NCI-H526 treated with DMSO at 0.1 percent for 48 hours (cell line): ENCODE data around the gene ATP5F1D.
A peak's percentile ranks its signal among the peaks of the same experiment; 100 is the strongest.

Source experiments
- DNase-seq: peaks from one replicate; lab custom pipeline; 2025; lab: John Stamatoyannopoulos, UW

The ATP5F1D gene

GRCh38 chr19:1259206-1259875 lies 17.8 kb downstream of the ATP5F1D start:
- DNase-seq, result no peak

- no peak for DNase-seq
These were observed 18.6 kb downstream of the ATP5F1D start for GRCh38 chr19:1259876-1260748.

DNA sequence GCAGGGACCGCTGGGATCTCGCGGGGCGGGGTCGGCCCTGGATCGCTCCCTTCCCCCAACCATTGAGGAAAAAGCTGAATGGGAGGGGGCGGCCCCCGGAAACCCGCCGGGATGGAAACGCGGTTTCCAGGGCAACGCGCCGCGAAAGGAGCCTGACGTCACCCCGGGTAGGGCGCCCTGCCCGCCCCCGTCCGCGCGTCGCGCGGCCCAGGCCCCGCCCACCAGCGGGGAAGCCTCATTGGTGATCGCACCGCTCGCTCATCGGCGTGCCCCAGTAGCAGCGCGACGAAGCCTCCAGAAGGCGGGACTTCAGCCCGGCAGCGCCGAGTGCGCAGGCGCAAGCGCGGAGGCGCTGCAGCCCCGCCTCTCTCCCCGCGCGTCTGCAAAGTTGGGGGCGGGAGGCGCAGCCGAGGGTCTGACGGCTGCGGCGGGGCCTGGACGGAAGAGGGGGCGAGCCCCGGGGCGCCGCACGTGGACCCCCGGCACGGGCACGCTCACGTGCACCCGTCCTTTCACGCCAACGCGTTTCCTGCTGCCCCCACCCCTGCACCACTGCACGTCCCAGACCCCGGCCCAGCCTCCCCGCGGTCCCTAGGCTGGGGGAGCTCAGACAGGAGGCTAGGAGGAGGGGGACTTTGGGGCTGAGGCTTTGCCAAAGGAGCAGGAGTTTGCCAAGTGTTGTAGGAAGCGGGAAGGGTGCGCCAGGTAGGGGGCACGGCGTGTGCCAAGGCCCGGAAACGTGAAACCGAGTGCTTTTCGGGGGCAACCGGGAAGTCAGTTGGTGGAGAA lies 19.4 kb downstream of the ATP5F1D start:
- peak; percentile 60 for DNase-seq

DNA sequence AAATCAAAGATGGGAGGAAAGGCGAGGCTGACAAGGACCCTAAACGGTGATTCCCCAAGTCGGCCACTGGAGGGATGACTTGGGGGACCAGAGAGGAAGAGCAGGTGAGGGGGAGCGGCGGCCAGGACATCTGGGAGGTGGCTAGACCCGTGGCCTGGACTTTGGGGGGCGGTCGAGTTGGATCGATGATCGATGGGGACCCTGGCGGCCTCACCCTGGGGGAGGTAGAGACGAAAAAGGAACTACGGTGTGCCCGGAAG lies 19.9 kb downstream of the ATP5F1D start:
- DNase-seq, result no peak

DNA sequence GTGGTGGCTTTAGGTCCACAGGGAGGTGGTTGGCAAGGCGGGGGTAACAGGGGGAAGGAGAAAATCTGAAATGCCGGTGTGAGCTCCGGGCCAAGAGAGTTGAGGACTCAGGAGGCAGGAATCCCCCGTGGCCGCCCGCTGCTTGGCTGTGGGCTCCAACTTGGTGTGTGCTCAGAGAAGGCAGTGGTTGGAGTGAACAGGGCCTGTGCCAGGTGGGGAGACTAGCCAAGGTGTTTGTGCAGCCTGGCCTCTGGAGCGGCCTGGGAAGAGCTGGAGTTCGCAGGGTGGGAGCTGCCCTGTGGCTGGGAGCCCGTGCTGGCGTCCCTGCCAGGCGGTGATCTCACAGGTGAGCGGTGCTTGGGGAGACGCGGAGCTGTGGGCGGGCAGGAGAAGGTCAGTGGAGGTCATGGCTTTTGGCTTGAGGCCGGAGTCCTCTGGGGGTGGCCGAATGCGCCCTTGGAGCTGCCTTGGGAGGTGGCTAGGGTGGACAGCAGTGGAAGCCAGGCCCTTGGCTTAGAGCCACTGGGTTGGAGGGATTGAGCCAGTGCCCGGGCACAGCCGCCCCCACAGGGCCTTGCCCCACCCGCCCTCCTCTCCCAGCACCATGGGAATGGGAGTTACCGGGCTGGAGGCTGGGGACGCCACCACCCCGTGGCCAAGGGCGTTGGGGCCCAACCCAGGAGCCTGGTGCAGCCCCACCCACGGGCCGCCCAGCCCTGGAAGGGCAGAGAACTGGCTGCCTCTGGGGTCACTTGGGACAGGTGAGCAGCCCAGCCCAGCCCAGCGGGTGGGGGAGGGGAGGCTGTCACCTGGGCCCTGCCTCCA lies 20.5 kb downstream of the ATP5F1D start:
- no peak for DNase-seq

DNA sequence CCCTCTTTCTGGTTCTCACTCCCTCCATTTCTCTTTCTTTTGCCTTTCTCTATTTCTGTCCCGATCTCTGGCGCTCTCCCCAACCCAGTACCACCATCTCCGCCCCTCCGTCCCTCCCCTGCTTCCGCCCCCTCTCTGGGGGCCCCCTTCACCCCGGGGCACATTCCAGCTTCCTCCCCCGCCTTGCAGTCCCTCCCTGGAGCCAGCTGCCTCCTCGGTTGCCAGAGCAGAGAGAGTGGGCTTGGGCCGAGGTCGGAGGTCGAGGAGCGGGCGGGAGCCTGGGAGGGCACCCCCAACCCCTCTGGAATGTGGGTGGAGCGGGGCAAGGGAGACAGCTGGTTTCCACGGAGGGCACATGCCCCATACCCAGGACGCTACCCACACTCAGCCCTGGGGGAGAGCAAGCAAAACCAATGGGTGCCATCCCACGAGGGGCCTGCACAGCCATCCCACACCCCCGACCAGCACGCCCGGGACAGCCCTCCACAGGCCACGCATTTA lies 21.1 kb downstream of the ATP5F1D start:
- DNase-seq, result no peak

DNA sequence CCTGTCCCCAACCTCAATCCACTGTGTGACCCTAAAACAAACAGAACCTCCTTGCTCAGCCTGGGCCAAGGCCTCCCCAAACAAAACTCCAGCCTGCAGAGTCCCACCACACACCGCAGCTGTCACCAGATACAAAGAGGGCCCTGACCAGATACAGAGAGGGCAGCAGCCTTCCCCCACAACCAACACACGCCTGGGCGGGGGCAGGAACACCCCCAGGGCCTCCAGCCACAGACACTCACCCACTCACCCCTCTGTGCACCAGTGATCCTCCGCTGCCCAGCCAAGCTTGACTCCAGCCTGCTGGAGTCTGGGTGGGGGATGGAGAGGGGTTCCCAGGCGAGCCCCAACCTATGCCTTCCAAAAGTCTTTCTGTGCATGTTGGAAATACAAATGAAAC lies 21.6 kb downstream of the ATP5F1D start:
- no peak for DNase-seq

- DNase-seq, result no peak
These were observed 23.5 kb downstream of the ATP5F1D start for GRCh38 chr19:1264801-1265614.

DNA sequence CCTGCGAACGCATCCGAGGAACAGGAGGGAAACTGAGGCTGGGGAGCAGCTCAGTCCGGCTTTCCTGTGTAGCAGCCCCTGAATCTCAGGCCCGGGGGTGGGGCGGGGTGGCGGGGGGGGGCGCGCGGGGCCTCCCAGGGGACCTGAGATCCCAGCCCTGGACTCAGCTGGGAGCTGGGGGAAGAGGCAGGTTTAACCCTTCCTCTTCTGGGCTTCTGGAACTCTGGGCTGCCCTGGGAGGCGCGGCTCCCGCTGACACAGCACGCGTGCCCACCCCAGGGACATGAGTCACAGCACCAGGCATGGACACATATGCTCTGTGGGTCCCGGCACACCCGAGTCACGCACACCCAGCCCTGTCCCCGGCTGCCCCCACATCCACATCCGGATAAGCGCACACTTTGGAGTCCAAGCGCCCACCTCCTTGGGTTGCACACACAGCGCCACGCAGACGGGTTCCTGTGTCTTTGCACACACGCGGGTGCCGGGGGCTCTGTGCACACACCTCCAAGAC lies 24.1 kb downstream of the ATP5F1D start:
- DNase-seq, result no peak

DNA sequence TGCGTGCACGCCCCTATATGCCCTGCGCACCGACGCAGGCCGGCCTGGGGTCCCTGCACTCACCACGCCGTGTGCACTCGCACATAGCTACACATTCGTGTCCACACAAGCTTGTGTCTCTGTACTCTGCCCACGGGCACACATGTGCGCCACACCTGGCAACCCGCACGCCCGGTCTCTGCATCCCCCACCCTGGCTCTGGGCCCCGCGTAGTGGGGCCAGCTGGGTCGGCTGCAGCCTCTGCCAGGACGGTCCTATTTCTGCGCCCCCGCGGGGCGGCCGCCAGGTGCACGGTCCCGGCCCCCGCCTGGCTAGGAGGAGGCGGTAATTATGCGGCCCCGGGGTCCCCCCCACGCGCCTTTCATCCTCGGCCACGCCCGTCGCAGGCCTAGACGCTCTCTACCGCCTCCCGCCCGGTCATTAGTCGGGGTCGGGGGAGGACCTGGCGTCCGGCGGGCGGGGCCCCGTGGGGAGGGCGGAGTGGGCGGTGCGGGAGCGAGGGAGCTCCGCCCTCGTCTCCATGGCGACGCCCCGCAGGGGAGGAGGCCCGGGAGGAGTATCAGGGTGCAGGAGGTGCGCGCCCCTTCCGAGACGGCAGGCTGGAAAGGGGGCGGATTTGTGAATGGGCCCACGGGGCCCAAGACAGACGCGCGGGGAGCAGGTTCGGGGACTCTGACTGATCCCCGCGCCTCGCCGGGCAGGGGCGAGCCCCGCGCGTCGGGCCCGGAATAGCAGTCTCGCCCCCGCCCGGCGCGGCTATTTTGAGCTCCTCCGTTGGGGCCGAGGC lies 24.8 kb downstream of the ATP5F1D start:
- no peak for DNase-seq

DNA sequence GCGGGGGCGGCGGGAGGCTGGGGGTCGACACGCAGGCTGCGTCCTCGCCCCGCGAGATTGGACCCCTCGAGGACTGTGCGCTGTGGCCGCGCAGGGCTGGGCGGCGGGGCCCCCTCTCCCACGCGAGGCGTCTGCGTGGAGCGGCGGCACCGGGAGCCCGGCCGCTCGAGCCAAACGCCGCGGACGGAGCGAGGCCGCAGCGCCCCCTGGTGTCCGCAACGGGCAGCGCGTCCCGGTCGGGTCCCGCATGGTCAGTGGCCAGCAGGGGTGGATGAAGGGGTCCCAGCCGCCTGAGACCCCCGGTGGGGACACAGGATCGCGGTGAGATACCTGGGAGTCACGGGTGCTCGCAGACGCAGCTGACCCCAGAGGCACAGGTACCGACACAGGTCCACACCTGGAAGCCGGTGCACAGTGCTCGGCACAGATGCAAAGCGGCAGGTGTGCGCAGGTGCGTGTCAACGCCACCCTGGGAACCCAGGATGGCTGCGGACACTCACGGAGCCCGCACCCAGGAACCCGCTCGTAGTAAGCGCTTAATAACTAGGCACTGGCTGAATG lies 25.4 kb downstream of the ATP5F1D start:
- DNase-seq, result no peak

- DNase-seq, result no peak
These were observed 26.1 kb downstream of the ATP5F1D start for GRCh38 chr19:1267477-1268225.

GRCh38 chr19:1268226-1269064 lies 26.9 kb downstream of the ATP5F1D start:
- no peak for DNase-seq

- DNase-seq, result peak; percentile 86
These were observed 27.5 kb downstream of the ATP5F1D start, which contains the start of gene CIRBP for GRCh38 chr19:1269065-1269477. CIRBP (plus strand) TSS chr19:1269332; CDS start chr19:1270934, 1,602 bp downstream.

- DNase-seq, result peak; percentile 46
These were observed 28.1 kb downstream of the ATP5F1D start for GRCh38 chr19:1269478-1270212.

GRCh38 chr19:1270213-1270853 lies 28.8 kb downstream of the ATP5F1D start:
- no peak for DNase-seq
